DOHH2 (cell line): ENCODE measurements around the gene METTL8.

Source experiments
- H3F3A ChIP-seq: fragments of 200-600 bp; sonication (generic), shearing (Covaris generic); 2 replicates; pipeline ENCODE4 v1.6.0; 2016; ENCODE audit warnings: antibody characterized with exemption, mild to moderate bottlenecking; ENCODE audit not compliant: control insufficient read depth, insufficient read depth
- H3K27ac ChIP-seq: fragments of 200-600 bp; sonication (generic); 2 replicates; pipeline ENCODE4 v1.5.1; 2014; ENCODE audit warnings: low read depth, mild to moderate bottlenecking, low read length, moderate library complexity
- H3K27me3 ChIP-seq: fragments of 200-600 bp; sonication (generic); 2 replicates; pipeline ENCODE4 v1.6.1; 2014; ENCODE audit warnings: mild to moderate bottlenecking, low read length, mixed read lengths; ENCODE audit not compliant: control insufficient read depth
- H3K36me3 ChIP-seq: fragments of 200-600 bp; sonication (generic); 2 replicates; pipeline ENCODE4 v1.6.1; 2014; ENCODE audit warnings: mild to moderate bottlenecking, low read length, moderate library complexity, mixed read lengths; ENCODE audit not compliant: control insufficient read depth
- H3K4me1 ChIP-seq: fragments of 200-600 bp; sonication (generic); 2 replicates; pipeline ENCODE4 v1.6.1; 2014; ENCODE audit warnings: mild to moderate bottlenecking, low read length, mixed read lengths; ENCODE audit not compliant: control insufficient read depth
- H3K4me2 ChIP-seq: fragments of 200-600 bp; sonication (generic); 2 replicates; pipeline ENCODE4 v1.6.0; 2014; ENCODE audit warnings: mild to moderate bottlenecking, low read length, moderate library complexity
- H3K4me3 ChIP-seq: fragments of 200-600 bp; sonication (generic); 2 replicates; pipeline ENCODE4 v1.5.1; 2014; ENCODE audit warnings: mild to moderate bottlenecking, low read length, mixed read lengths
- H3K79me2 ChIP-seq: fragments of 200-600 bp; sonication (generic); 2 replicates; pipeline ENCODE4 v1.6.1; 2014; ENCODE audit warnings: mild to moderate bottlenecking, low read length, mixed read lengths; ENCODE audit not compliant: control insufficient read depth
- H3K9me2 ChIP-seq: fragments of 200-600 bp; sonication (generic); replicated peaks from 2 replicates; pipeline ENCODE4 v1.6.1; 2014; ENCODE audit warnings: mild to moderate bottlenecking, low read length, mixed read lengths; ENCODE audit not compliant: control insufficient read depth
- H3K9me3 ChIP-seq: fragments of 200-600 bp; sonication (generic); 2 replicates; pipeline ENCODE4 v1.6.1; 2014; ENCODE audit warnings: antibody characterized with exemption, low read length, mixed read lengths; ENCODE audit not compliant: control insufficient read depth, insufficient read depth
- H4K20me1 ChIP-seq: fragments of 200-600 bp; sonication (generic); 2 replicates; pipeline ENCODE4 v1.6.0; 2014; ENCODE audit warnings: low read depth, mild to moderate bottlenecking, antibody characterized with exemption, low read length, moderate library complexity; ENCODE audit not compliant: control insufficient read depth, insufficient read depth
- EZH2phosphoT487 ChIP-seq: fragments of 200-600 bp; sonication (generic); IDR thresholded peaks from 2 replicates; pipeline ENCODE4 v1.6.1; 2017; ENCODE audit warnings: borderline replicate concordance, mild to moderate bottlenecking, antibody characterized with exemption, low read length, moderate library complexity, mixed read lengths
- TF ChIP-seq, protein P1 (sequence below): fragments of 200-600 bp; sonication (generic); IDR thresholded peaks from one replicate; pipeline ENCODE4 v1.5.1; 2014; ENCODE audit warnings: antibody characterized with exemption, mild to moderate bottlenecking, low read depth, low read length; ENCODE audit not compliant: poor library complexity, severe bottlenecking

The METTL8 gene

DNA sequence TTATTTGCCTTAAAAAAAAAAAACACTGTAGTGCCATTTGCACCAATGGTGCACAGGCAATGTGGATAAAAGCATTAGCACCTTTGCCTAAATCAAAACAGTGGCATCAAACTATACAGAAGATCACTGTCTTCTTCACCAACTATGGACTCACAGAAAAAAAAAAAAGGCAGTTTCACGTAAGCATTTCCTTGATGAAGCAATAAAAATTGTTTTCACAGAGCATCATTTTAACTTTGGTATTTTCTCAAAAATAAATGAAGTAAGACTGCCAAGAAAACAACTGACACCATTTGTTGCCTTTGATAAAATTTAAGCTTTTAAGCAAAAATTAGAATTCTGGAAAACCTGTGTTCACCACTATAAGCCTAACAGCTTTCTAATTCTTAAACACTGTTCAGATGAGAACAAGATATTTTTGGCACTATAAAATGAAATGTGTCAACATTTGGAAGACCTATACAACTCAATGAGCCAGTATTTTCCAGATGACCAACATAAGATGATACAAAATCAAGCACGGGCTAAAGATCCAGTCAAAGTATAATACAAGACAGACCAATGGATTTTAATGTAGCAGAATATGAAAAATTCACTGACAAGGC, 21.1 kb downstream of the METTL8 start:
- no peaks in the 10 kb centered on the region for H3K9me3 ChIP-seq
- H3K79me2 ChIP-seq: peaks cover 28% of the 10 kb centered on the region
- H3K27ac ChIP-seq: no peak overlapping the region
- H3K4me1 ChIP-seq: peaks cover 20% of the 10 kb centered on the region
- no peak for TF ChIP-seq EZH2phosphoT487
- H3K4me3 ChIP-seq: no peak overlapping the region
- no peaks in the 10 kb centered on the region for H3K36me3 ChIP-seq
- H3F3A ChIP-seq: peaks cover 10% of the 10 kb centered on the region
- no peaks in the 10 kb centered on the region for H3K27me3 ChIP-seq
- no peaks in the 10 kb centered on the region for H3K9me2 ChIP-seq
- no peaks in the 10 kb centered on the region for H4K20me1 ChIP-seq
- H3K4me2 ChIP-seq: no peak overlapping the region

GRCh38 chr2:171411791-171412483, 21.9 kb downstream of the METTL8 start:
- H3K27ac ChIP-seq: no peak overlapping the region
- no peak overlapping the region for H3K4me2 ChIP-seq
- no peaks in the 10 kb centered on the region for H4K20me1 ChIP-seq
- H3K9me3 ChIP-seq: no peaks in the 10 kb centered on the region
- peaks cover 27% of the 10 kb centered on the region for H3K4me1 ChIP-seq
- TF ChIP-seq EZH2phosphoT487: no peak
- TF ChIP-seq, protein P1, sequence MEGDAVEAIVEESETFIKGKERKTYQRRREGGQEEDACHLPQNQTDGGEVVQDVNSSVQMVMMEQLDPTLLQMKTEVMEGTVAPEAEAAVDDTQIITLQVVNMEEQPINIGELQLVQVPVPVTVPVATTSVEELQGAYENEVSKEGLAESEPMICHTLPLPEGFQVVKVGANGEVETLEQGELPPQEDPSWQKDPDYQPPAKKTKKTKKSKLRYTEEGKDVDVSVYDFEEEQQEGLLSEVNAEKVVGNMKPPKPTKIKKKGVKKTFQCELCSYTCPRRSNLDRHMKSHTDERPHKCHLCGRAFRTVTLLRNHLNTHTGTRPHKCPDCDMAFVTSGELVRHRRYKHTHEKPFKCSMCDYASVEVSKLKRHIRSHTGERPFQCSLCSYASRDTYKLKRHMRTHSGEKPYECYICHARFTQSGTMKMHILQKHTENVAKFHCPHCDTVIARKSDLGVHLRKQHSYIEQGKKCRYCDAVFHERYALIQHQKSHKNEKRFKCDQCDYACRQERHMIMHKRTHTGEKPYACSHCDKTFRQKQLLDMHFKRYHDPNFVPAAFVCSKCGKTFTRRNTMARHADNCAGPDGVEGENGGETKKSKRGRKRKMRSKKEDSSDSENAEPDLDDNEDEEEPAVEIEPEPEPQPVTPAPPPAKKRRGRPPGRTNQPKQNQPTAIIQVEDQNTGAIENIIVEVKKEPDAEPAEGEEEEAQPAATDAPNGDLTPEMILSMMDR: no peak
- no peak overlapping the region for H3K4me3 ChIP-seq
- H3K36me3 ChIP-seq: no peaks in the 10 kb centered on the region
- peaks cover 34% of the 10 kb centered on the region for H3K79me2 ChIP-seq
- H3K27me3 ChIP-seq: no peaks in the 10 kb centered on the region
- peaks cover 3% of the 10 kb centered on the region; the same call in 1 of the 2 replicates for H3F3A ChIP-seq
- H3K9me2 ChIP-seq: no peaks in the 10 kb centered on the region

- H3K79me2 ChIP-seq: peaks cover 32% of the 10 kb centered on the region
- no peaks in the 10 kb centered on the region for H4K20me1 ChIP-seq
- no peaks in the 10 kb centered on the region for H3K9me2 ChIP-seq
- H3K4me3 ChIP-seq: no peak overlapping the region
- H3K27me3 ChIP-seq: no peaks in the 10 kb centered on the region
- no peaks in the 10 kb centered on the region for H3K36me3 ChIP-seq
- H3K4me1 ChIP-seq: peaks cover 29% of the 10 kb centered on the region
- no peak overlapping the region for H3K27ac ChIP-seq
- no peaks in the 10 kb centered on the region for H3K9me3 ChIP-seq
- no peak for TF ChIP-seq EZH2phosphoT487
- TF ChIP-seq, protein P1: no peak
- H3F3A ChIP-seq: no peaks in the 10 kb centered on the region; the same call in 1 of the 2 replicates
- H3K4me2 ChIP-seq: no peak overlapping the region
These were observed 22.6 kb downstream of the METTL8 start for GRCh38 chr2:171411214-171411613.

DNA sequence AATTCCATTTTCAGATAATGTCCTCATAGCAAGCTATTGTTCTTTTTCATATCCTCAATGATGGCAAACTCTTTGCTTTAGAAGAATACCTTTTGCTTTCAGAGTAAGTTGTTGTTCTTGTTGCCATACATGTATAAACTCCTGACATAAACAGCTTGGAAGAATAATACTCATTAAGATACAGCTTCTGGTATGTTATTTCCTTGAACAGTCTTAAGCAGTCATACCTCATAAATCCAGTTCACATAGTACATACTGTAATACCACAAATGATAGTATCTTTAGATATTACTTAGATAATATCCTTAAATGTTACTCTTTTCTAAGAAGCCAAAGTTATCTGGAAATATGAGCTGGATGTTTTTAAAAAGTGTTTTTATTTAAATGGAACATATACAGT, 23.2 kb downstream of the METTL8 start:
- Histone ChIP-seq H3K36me3 (no peaks in the 10 kb centered on the region), H3F3A (no peaks in the 10 kb centered on the region; the same call in 1 of the 2 replicates), H3K4me2 (no peak overlapping the region), H3K9me2 (no peaks in the 10 kb centered on the region), H3K27me3 (no peaks in the 10 kb centered on the region), H3K4me1 (peaks cover 29% of the 10 kb centered on the region), H4K20me1 (no peaks in the 10 kb centered on the region), H3K4me3 (no peak overlapping the region), H3K79me2 (peaks cover 32% of the 10 kb centered on the region), H3K27ac (no peak overlapping the region), H3K9me3 (no peaks in the 10 kb centered on the region)
- TF ChIP-seq, protein P1: no peak
- TF ChIP-seq EZH2phosphoT487: no peak
